H1 (cell line): ENCODE measurements around the gene MACROD1. TPM values are rescaled to one million over a fixed set of nuclear protein-coding genes. Genes with fewer than 3 reads are reported as not detected.
A peak's percentile ranks its signal among the peaks of the same experiment; 100 is the strongest.

ENCODE experiments used
- CTCF ChIA-PET: fragments of 300-600 bp; sonication (Branson Sonifier 250); formaldehyde crosslinking; loops from one replicate; lab custom pipeline; 2021; ENCODE audit not compliant: partially characterized antibody; lab: Charles Lee
- POLR2A ChIA-PET: fragments of 300-600 bp; sonication (Branson Sonifier 250); formaldehyde crosslinking; loops from one replicate; lab custom pipeline; 2021; ENCODE audit warnings: inconsistent platforms; ENCODE audit not compliant: partially characterized antibody; lab: Charles Lee
- DNase-seq, 2 experiments: peaks; one replicate each; pipeline versions ENCODE4 v3.0.0 to v3.0.0-alpha.2; 2010 to 2022; ENCODE audit warnings: low spot score in 2 of 2, low read depth in 1 of 2, mixed read lengths in 1 of 2
- FAIRE-seq: peaks from 2 replicates; lab custom pipeline; 2011; peaks lifted over from hg19 to GRCh38; lab: Jason Lieb, UNC
- H2AFZ ChIP-seq: 2 replicates; pipeline ENCODE4 v1.8.1; 2012; ENCODE audit warnings: low read length, inconsistent platforms
- H2AK5ac ChIP-seq: 2 replicates; pipeline ENCODE4 v1.6.1; 2013; ENCODE audit warnings: low read depth, low read length
- H2BK120ac ChIP-seq: replicated peaks from 2 replicates; pipeline ENCODE3; 2013; ENCODE audit warnings: low read depth, low read length, inconsistent platforms
- H2BK12ac ChIP-seq: 2 replicates; pipeline ENCODE4 v1.6.1; 2013; ENCODE audit warnings: low read depth, low read length
- H2BK15ac ChIP-seq: 2 replicates; pipeline ENCODE4 v1.6.1; 2013; ENCODE audit warnings: low read length
- H2BK20ac ChIP-seq: 2 replicates; pipeline ENCODE4 v1.6.1; 2013; ENCODE audit warnings: low read length
- H2BK5ac ChIP-seq: 2 replicates; pipeline ENCODE4 v1.6.1; 2013; ENCODE audit warnings: low read depth, low read length
- H3K14ac ChIP-seq: 2 replicates; pipeline ENCODE4 v1.6.1; 2013; ENCODE audit warnings: inconsistent platforms; ENCODE audit not compliant: insufficient read length
- H3K18ac ChIP-seq: 2 replicates; pipeline ENCODE4 v1.6.1; 2013; ENCODE audit warnings: low read length; ENCODE audit errors: extremely low read depth
- H3K23ac ChIP-seq: 2 replicates; pipeline ENCODE4 v1.6.1; 2013; ENCODE audit warnings: inconsistent platforms; ENCODE audit not compliant: insufficient read length
- H3K23me2 ChIP-seq: 2 replicates; pipeline ENCODE4 v1.6.1; 2013; ENCODE audit warnings: low read depth, low read length
- H3K27ac ChIP-seq: 2 replicates; pipeline ENCODE4 v1.6.1; 2011; ENCODE audit warnings: low read depth, low read length, inconsistent platforms
- H3K27me3 ChIP-seq, 4 experiments: replicated peaks in 1 of 4; 1 replicate in 1 of 4; 2 replicates in 3 of 4; pipeline versions ENCODE4 v1.6.1 to v1.8.1; 2011 to 2013; ENCODE audit warnings: low read length in 3 of 4, mild to moderate bottlenecking in 3 of 4, inconsistent platforms in 2 of 4, mixed read lengths in 2 of 4, moderate library complexity in 1 of 4; ENCODE audit not compliant: control insufficient read depth in 3 of 4, insufficient read depth in 3 of 4; ENCODE audit errors: extremely low read depth in 1 of 4
- H3K36me3 ChIP-seq, 4 experiments: 2 replicates each; pipeline versions ENCODE4 v1.6.1 to v1.8.1; 2011 to 2013; ENCODE audit warnings: mild to moderate bottlenecking in 4 of 4, low read length in 3 of 4, moderate library complexity in 2 of 4, control low read depth in 1 of 4, inconsistent platforms in 1 of 4; ENCODE audit not compliant: insufficient read depth in 4 of 4, control insufficient read depth in 2 of 4
- H3K4ac ChIP-seq: replicated peaks from 2 replicates; pipeline ENCODE3; 2013; ENCODE audit warnings: low read length, low read depth, mixed read lengths, inconsistent platforms; ENCODE audit not compliant: insufficient read length
- H3K4me1 ChIP-seq, 4 experiments: replicated peaks in 1 of 4; 1 replicate in 1 of 4; 2 replicates in 3 of 4; pipeline versions ENCODE4 v1.6.1 to v1.8.1; 2011 to 2013; ENCODE audit warnings: low read length in 3 of 4, inconsistent platforms in 2 of 4, mixed read lengths in 1 of 4; ENCODE audit not compliant: insufficient read depth in 4 of 4, control insufficient read depth in 3 of 4
- H3K4me2 ChIP-seq, 2 experiments: 2 replicates each; pipeline versions ENCODE4 v1.6.1 to v1.8.1; 2011 to 2013; ENCODE audit warnings: low read depth in 2 of 2, low read length in 2 of 2, control low read depth in 1 of 2, inconsistent platforms in 1 of 2, mild to moderate bottlenecking in 1 of 2; ENCODE audit not compliant: insufficient read depth in 1 of 2
- H3K4me3 ChIP-seq, 4 experiments: fragments of 200-600, 300-600 bp in 1 of 4; sonication (generic), shearing (Covaris generic), sonication (Bioruptor Twin) in 1 of 4; 2 replicates each; pipeline versions ENCODE4 v1.5.1 to v1.8.1; 2011 to 2016; ENCODE audit warnings: low read length in 4 of 4, low read depth in 3 of 4, control low read depth in 2 of 4, inconsistent platforms in 2 of 4, mild to moderate bottlenecking in 2 of 4, mixed read lengths in 1 of 4, moderate library complexity in 1 of 4; ENCODE audit not compliant: insufficient read depth in 2 of 4; ENCODE audit errors: extremely low read depth in 1 of 4
- H3K56ac ChIP-seq: replicated peaks from 2 replicates; pipeline ENCODE3; 2013; ENCODE audit warnings: low read depth, mild to moderate bottlenecking, mixed read lengths, low read length, inconsistent platforms; ENCODE audit not compliant: insufficient read length
- H3K79me1 ChIP-seq: 2 replicates; pipeline ENCODE4 v1.6.1; 2013; ENCODE audit warnings: low read depth, low read length, control low read depth
- H3K79me2 ChIP-seq, 2 experiments: 2 replicates each; pipeline versions ENCODE4 v1.6.1 to v1.8.1; 2012 to 2013; ENCODE audit warnings: low read length in 2 of 2, mild to moderate bottlenecking in 2 of 2, inconsistent platforms in 1 of 2; ENCODE audit not compliant: insufficient read depth in 2 of 2, control insufficient read depth in 1 of 2
- H3K9ac ChIP-seq, 4 experiments: replicated peaks in 1 of 4; 1 replicate in 1 of 4; 2 replicates in 3 of 4; pipeline versions ENCODE4 v1.6.1 to v1.8.1; 2011 to 2013; ENCODE audit warnings: low read depth in 3 of 4, low read length in 3 of 4, control low read depth in 2 of 4, mild to moderate bottlenecking in 2 of 4, moderate library complexity in 2 of 4, inconsistent platforms in 1 of 4; ENCODE audit errors: extremely low read depth in 1 of 4
- H3K9me3 ChIP-seq, 2 experiments: 2 replicates each; pipeline versions ENCODE4 v1.6.1 to v1.8.1; 2012 to 2013; ENCODE audit warnings: mild to moderate bottlenecking in 2 of 2, moderate library complexity in 2 of 2, control low read depth in 1 of 2, inconsistent platforms in 1 of 2, low read depth in 1 of 2, low read length in 1 of 2, mixed read lengths in 1 of 2; ENCODE audit not compliant: insufficient read depth in 2 of 2
- H4K20me1 ChIP-seq, 2 experiments: replicated peaks in 1 of 2; 2 replicates each; pipeline versions ENCODE3 to v1.8.1; 2011 to 2013; ENCODE audit warnings: inconsistent platforms in 2 of 2, low read length in 2 of 2, mild to moderate bottlenecking in 1 of 2; ENCODE audit not compliant: insufficient read depth in 2 of 2, control insufficient read depth in 1 of 2
- H4K5ac ChIP-seq: 2 replicates; pipeline ENCODE4 v1.6.1; 2013; ENCODE audit warnings: low read length, low read depth, mixed read lengths, inconsistent platforms; ENCODE audit not compliant: insufficient read length
- H4K8ac ChIP-seq: 2 replicates; pipeline ENCODE4 v1.8.0; 2013; ENCODE audit warnings: mild to moderate bottlenecking, moderate library complexity, low read length, inconsistent platforms; ENCODE audit not compliant: insufficient read depth; ENCODE audit errors: extremely low read depth
- H4K91ac ChIP-seq: replicated peaks from 2 replicates; pipeline ENCODE3; 2013; ENCODE audit warnings: low read length, mixed read lengths, inconsistent platforms; ENCODE audit not compliant: insufficient read length
- CREB1 ChIP-seq: IDR thresholded peaks from 2 replicates; pipeline ENCODE4 v1.6.1; 2012; ENCODE audit warnings: inconsistent platforms
- CTBP2 ChIP-seq: IDR thresholded peaks from 2 replicates; pipeline ENCODE4 v1.7.0; 2011; ENCODE audit warnings: borderline replicate concordance, mild to moderate bottlenecking, moderate library complexity, mixed read lengths, low read length; ENCODE audit not compliant: insufficient read depth, insufficient read length
- EP300 ChIP-seq, 2 experiments: IDR thresholded peaks; 1 replicate in 1 of 2; 2 replicates in 1 of 2; pipeline ENCODE4 v1.6.1; 2011 to 2012; ENCODE audit warnings: low read depth in 2 of 2, low read length in 2 of 2, mild to moderate bottlenecking in 2 of 2, borderline replicate concordance in 1 of 2, inconsistent platforms in 1 of 2, moderate library complexity in 1 of 2
- GTF2F1 ChIP-seq: IDR thresholded peaks from 2 replicates; pipeline ENCODE4 v1.6.1; 2012; ENCODE audit warnings: low read depth, low read length, improper control_type of control experiment, borderline replicate concordance
- NRF1 ChIP-seq: IDR thresholded peaks from 2 replicates; pipeline ENCODE4 v1.6.1; 2011; ENCODE audit warnings: mild to moderate bottlenecking, low read depth, low read length, improper control_type of control experiment
- RBBP5 ChIP-seq: IDR thresholded peaks from 2 replicates; pipeline ENCODE4 v1.7.1; 2012; ENCODE audit warnings: low read depth, mild to moderate bottlenecking, inconsistent platforms, low read length, moderate library complexity, borderline replicate concordance
- RXRA ChIP-seq: IDR thresholded peaks from 2 replicates; pipeline ENCODE4 v1.6.1; 2011; ENCODE audit warnings: low read depth, mild to moderate bottlenecking, low read length, moderate library complexity; ENCODE audit not compliant: insufficient read depth
- SIRT6 ChIP-seq: IDR thresholded peaks from one replicate; pipeline ENCODE4 v1.7.1; 2012; ENCODE audit warnings: low read length, inconsistent platforms
- SIX5 ChIP-seq: IDR thresholded peaks from 2 replicates; pipeline ENCODE4 v1.6.1; 2011; ENCODE audit warnings: mild to moderate bottlenecking, low read depth, low read length
- SP2 ChIP-seq: IDR thresholded peaks from 2 replicates; pipeline ENCODE4 v1.6.1; 2012; ENCODE audit warnings: mild to moderate bottlenecking, low read length, inconsistent platforms
- TBP ChIP-seq: IDR thresholded peaks from 2 replicates; pipeline ENCODE4 v1.6.1; 2011; ENCODE audit warnings: low read depth, low read length, improper control_type of control experiment
- WGBS, 2 experiments: shearing (Covaris generic) in 1 of 2; methylation state at CpG; one replicate each; pipeline versions ENCODE4 v1.1.6 to v1.1.7; 2013 to 2015; ENCODE audit warnings: low lambda C conversion rate in 2 of 2, mixed read lengths in 2 of 2, inconsistent platforms in 1 of 2, low coverage in 1 of 2, missing lambda C conversion rate in 1 of 2; ENCODE audit not compliant: insufficient replicate concordance in 2 of 2, insufficient coverage in 1 of 2, insufficient read length in 1 of 2; ENCODE audit errors: extremely low coverage in 1 of 2, missing lambda C conversion rate in 1 of 2; 5-methylcytosine and 5-hydroxymethylcytosine counted together
- polyA plus RNA-seq, 7 experiments: library from polyadenylated mRNA; depleted of rRNA in 3 of 7; stranded (reverse) in 5 of 7; unstranded in 2 of 7; fragments of >200 nt in 5 of 7; fragments of 200-250 nt in 2 of 7; gene quantifications; 1 replicate in 5 of 7; 2 replicates in 1 of 7; 4 replicates in 1 of 7; pipeline versions ENCODE4 v1.2.1 to v1.2.3, GENCODE V29; 2011 to 2013; ENCODE audit warnings: missing spikeins in 2 of 7, mixed read lengths in 2 of 7
- total RNA-seq: library from RNA; stranded (reverse); fragmentation: NEBNext Ultra II Directional; extraction: Animal tissue kit (Norgen Biotek cat#: 25700); gene quantifications from 2 replicates; pipeline ENCODE4 v1.2.1, GENCODE V29; 2021

The MACROD1 gene
- total and polyA plus RNA-seq, 2 of the 8 experiments (the other 6 are each of a cell fraction or from before 2014, with no cell fraction given): 19.5 to 34.1 TPM

- Histone ChIP-seq H2AFZ (no peak overlapping the region), H3K4me3 (no peak overlapping the region), H4K20me1 (peaks cover 3 to 4% of the 10 kb centered on the region in 2 experiments), H4K91ac (no peak overlapping the region), H2BK12ac (peak overlapping the region; percentile 68; the same call in 1 of the 2 replicates), H3K4ac (no peak overlapping the region), H3K79me1 (no peaks in the 10 kb centered on the region), H3K9me3 (no peaks in the 10 kb centered on the region), H3K4me1 (peaks cover 0 to 37% (median 26%) of the 10 kb centered on the region in 4 experiments; a peak in 6 of 7 replicates), H3K36me3 (no peaks in the 10 kb centered on the region), H3K4me2 (no peak overlapping the region), H3K56ac (no peak overlapping the region), H3K27me3 (peaks cover 2 to 27% (median 17%) of the 10 kb centered on the region in 4 experiments; a peak in 6 of 7 replicates), H3K23ac (no peak overlapping the region), H2BK120ac (no peak overlapping the region), H3K18ac (no peak overlapping the region; the same call in 1 of the 2 replicates), H3K9ac (no peak overlapping the region), H4K5ac (no peak overlapping the region), H3K27ac (no peak overlapping the region), H2AK5ac (no peak overlapping the region; the same call in 1 of the 2 replicates), H4K8ac (peak overlapping the region; percentile 21), H2BK15ac (0 out of 2 replicates have a peak overlapping the region, but pooled peaks have one; percentile 72), H2BK5ac (no peak overlapping the region; the same call in 1 of the 2 replicates), H3K79me2 (no peaks in the 10 kb centered on the region), H3K14ac (no peak overlapping the region), H2BK20ac (peak overlapping the region; percentile 72; the same call in 1 of the 2 replicates), H3K23me2 (no peaks in the 10 kb centered on the region)
- POLR2A ChIA-PET: interaction anchor here (1.1 to 2.0 kb wide), 5 partner anchors 9 to 54 kb away, joined by 3 to 11 read pairs (median 3); no protein-coding TSS in a partner anchor
- WGBS, 2 experiments: 87% methylated on average over 25 of the region's 27 CpGs; no CpG with 5 or more reads in 1 of the 2 experiments
- CTCF ChIA-PET: interaction anchor here (0.6 to 8.2 kb wide), 11 partner anchors 10 to 974 kb away, joined by 3 to 74 read pairs (median 3); no protein-coding TSS in a partner anchor
- FAIRE-seq (no peak), DNase-seq (no peak)
- TF ChIP-seq SIRT6 (no peak), CREB1 (no peak), SP2 (no peak), RXRA (no peak), NRF1 (no peak), EP300 (IDR thresholded peaks at IDR 0.05; ENCODE audit: borderline replicate concordance in 1 of 2, low read depth in 2 of 2, low read length in 2 of 2) (no peak), TBP (no peak), RBBP5 (no peak), CTBP2 (no peak), GTF2F1 (no peak), SIX5 (no peak)
Observed at GRCh38 chr11:64019106-64020037, 146.5 kb downstream of the MACROD1 start.
